HG02938 (cell line): ENCODE measurements around the gene MEMO1.
"Not testable (repeated sequence)": the region's sequence is repeated elsewhere in the genome, so short reads cannot be mapped to it uniquely, and the experiment has no call there.

Experiments
- ATAC-seq: cut with Tn5 transposase; IDR thresholded peaks from one replicate; pipeline ENCODE4 v1.9.1; 2021; ENCODE audit warnings: mild to moderate bottlenecking, moderate library complexity; ENCODE audit not compliant: unreplicated experiment

Gene MEMO1

DNA sequence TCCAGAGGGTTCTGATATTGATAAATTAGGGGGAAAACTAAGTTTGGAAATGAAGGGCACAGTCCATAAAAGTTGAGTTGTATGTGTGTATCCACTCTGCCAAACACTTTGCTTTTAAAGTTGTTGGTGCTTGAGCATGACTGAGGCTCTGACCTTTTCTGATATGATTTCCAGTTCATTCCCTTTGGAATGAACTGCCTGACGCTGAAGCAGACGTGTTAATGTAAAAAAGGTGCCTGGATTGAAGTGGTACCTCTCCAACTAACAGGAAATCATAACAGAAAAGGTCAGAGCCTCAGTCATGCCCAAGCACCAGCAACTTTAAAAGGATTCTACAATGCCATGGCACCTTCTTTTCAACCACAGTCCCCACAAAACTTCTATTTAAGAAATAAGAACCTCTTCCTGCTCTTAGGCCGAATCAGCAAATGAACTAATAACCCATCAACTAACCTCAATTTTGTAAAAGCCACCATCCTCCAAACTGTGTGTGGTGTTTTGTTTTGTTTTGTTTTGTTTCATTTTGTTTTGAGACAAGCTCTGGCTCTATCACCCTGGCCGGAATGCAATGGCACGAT lies 52.6 kb downstream of the MEMO1 start:
- ATAC-seq: no peak

DNA sequence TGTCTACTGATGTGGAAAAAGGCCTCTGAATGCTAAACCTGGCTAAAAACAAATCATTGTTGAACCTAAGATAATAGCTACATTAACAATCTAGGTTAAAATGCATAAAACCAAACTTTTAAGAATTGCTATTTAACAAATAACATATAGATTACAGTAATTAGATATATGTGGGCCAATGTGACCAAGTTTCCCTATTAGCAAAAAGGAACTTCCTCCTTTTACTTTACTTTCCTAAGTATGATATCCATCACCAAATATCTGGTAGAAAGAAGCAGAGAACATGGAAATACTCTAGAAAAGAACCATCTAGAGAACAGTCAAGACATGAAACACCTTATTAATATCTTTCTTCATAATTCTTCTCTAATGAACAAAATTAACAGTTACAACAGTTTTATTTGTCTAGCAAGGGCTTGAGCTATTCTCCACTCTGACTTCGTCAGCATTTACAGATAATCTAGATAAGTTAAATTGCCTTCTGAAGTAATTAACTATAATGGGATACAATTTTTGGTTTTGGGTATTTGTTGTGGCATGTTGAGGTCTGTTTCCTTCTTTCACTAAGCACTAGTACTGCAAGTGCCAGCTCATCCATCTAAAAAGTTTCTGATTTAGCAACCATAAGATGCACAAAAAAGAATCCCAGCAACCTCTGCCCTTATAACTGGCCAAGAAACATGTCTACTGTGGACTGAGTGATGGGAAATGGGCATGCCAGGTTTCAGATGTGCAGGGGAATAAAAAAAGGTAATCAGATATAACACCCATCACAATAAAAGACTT lies 53.3 kb downstream of the MEMO1 start:
- no peak for ATAC-seq

DNA sequence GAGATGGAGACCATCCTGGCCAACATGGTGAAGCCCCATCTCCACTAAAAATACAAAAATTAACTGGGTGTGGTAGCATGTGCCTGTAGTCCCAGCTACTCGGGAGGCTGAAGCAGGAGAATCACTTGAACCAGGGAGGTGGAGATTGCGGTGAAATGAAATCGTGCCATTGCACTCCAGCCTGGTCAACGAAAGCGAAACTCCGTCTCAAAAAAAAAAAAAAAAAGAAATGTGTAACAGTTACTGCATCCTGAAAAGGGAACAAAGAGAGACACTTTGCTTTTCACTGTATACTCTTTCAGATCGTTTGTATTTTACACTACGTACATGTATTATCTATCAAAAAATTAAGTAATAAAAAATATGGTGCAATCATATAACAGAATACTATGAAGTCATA lies 53.9 kb downstream of the MEMO1 start:
- ATAC-seq: not testable (repeated sequence)

DNA sequence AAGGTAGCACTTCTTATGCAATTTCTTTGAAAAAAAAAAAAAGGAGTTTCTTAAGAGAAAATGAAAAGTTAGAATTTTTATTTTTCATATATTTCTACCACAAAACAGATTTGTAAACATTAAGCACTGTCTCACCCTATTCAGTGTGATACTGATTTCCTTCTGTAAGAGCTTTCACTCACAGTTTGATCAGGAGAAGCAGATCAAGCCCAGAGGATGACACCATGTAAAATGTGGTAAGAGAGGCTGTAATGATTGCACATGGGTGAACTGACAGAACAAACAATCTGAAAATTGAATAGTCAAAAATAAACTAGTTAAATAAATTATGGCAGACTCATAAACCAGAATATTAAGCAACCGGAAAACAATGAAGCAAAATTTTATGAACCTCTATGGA lies 54.5 kb downstream of the MEMO1 start:
- no peak for ATAC-seq

DNA sequence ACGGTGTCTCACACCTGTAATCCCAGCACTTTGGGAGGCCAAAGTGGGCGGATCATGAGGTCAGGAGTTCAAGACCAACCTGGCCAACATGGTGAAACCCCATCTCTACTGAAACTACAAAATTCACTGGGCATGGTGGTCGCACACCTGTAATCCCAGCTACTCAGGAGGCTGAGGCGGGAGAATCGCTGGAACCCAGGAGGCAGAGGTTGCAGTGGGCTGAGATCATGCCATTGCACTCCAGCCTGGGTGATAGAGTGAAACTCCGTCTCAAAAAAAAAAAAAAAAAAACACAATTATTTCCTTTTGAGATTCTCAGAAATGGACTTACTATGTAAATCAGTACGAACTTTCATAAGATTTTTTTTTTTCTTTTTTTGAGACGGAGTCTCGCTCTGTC lies 57.7 kb downstream of the MEMO1 start:
- not testable (repeated sequence) for ATAC-seq

DNA sequence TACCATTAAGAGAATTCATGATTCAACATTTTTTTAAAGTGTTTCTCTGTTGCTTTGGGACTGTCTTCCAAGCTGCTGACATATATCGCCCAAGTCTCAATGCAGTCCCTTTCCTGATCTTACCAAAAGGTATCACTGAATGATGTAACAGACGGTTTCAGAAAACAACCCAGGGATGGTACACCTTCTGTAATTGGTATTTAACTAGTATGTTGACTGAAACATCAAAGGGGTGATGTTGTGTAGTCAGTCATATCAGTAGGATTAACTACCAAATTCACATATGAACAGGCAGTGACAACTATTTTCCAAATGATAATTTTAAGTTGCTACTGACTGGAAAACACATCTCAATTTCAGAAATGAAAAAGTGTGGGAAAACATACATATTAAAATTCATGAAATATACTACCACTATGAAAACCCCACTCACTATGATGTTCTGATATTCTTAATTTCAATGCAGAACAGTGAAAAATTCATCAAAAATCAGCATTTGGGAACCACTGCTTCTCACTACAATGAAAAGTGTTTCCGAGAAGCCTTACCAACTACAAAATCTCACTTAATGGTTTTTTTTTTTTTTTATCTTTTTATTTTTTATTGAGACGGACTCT lies 59.8 kb downstream of the MEMO1 start:
- ATAC-seq: no peak

DNA sequence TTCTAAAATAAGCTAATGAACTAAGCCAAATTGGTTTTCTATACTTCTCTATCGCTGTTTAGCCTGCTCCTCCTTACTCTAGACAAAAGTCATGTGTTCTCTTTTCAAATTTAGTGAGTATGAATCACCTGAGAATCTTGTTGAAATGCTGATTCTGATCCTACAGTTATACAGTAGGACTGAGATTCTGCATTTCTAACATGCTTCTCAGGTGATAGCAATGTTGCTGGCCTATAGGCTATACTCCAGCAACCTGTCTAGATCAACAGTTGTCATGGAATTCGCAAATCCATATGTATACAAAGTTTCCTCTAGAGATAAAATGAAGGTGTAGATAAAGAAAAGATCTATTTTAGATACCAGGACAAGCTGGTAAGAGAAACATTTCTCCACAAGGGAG lies 62.9 kb downstream of the MEMO1 start:
- ATAC-seq: no peak

DNA sequence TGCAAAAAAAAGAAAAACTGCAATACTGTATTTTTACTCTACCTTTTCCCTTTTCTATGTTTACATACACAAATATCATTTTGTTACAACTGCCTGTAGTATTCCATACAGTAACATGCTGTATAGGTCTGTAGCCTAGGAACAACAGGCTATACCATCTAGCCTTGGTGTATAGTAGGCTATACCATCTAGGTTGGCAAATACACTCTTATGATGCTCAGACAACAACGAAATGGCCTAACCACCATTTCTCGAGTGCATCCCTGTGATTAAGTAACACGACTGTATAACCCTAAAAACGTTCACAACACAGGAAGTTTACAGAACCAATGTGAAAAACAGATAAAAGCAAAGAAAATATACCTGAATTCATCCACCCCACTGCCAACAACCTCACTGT lies 64.0 kb downstream of the MEMO1 start:
- no peak for ATAC-seq

DNA sequence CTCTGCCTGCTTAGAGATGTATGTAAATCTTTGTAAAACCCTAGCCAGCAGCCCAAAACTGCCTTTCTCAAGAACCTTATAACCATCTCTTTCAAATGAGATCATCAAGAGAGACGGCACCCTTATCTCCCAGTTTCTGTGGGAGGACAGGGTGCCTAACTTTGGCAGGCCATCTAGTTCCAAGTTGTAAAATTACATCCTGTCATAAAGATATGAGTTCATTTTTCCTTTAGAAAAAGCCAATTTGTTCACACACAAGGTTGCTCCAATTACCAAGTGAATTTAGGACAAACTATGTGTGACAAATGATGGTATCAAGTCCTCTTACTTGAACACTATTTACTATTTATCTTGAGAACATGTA lies 65.3 kb downstream of the MEMO1 start:
- no peak for ATAC-seq

DNA sequence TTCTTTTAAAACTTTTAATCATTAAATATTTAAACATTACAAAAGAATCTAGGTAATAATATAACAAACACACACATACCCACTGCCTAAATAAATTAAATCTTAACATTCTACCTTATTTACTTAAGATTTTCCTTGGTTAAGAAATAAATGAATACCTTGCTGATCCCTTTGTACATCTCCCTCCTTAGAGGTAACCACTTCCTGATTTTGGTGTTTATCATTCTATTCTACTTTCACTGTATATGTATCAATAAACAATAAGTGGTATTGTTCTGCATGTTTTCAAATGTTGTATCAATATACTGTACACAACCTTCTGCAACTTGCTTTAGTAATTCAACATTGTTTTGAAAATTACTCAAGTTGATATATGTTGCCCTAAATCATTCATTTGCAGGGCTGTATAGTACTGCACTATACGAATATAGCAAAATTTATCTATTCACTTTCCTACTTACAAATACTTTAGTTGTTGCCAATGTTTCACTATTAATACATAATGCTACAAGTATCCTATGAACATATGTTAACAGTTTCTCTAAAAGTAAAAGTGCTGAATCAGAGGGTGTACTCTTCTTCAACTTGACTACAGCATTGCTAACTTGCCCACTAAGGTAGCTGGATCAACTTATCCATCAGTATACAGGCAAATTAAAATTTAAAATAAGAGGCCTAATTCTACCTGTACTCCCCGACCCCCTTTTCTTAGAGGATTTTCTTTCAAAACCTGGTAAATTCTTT lies 65.8 kb downstream of the MEMO1 start:
- ATAC-seq: no peak

DNA sequence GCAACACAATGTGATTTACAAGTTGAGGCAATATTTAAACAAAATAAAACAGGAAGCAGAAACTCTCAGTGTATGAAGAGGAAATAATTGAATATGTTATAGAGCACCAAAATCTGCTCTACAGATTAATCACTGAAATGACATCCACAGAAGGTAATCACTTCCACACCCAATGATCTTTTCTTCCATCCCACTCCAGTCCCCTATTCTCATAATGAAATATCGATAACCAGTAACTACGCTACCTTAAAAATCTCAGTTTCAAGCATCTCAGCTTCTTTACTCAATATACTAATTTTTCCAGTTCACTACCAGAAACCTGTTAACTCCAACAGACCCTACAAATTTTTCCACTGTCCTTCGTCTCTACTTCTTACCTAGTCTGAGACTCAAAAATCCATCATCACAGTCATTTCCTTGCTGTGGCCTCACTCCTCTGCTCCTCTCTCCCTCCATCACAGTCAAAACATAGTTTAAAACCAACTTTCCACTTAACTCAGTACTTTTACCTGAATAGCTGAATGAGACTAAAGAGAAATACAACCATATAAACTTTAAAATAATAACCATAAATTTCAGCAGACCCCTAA lies 67.1 kb downstream of the MEMO1 start:
- ATAC-seq: no peak

DNA sequence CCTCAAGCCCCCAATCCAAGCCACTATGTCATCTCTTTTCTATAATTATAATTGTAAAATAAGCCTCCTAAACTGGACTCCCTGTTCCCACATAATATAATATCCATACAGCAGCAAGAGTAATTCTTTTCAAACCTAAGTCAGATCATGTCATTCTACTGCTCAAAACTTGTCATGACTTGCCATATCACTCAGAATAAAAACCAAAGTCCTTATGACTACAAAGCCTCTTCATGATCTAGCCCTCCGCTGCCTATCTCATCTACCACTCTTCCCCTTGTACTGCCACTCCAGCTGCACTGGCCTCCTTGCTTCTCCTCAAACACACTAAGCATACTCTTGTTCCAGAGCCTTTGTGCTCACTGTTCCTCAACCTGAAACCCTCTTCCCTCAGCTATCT lies 69.9 kb downstream of the MEMO1 start:
- no peak for ATAC-seq

DNA sequence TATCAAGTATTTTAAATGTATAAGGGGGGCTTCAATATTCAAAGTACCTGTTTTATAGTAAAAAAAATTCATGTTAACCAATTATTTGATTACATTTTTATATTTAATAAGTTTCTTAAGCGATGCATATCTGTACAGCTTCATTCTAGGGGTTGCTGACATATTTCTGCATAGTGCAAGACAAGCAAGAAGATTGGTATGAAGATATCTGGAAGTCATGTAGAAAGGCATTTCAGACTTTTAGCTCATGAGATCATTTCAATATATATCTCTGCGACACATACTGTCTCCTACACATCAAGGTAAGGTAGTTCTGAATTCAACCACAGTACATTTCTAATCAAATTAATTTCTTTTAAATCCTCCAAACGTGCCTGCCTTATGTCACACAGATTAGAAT lies 73.1 kb downstream of the MEMO1 start:
- ATAC-seq: no peak

DNA sequence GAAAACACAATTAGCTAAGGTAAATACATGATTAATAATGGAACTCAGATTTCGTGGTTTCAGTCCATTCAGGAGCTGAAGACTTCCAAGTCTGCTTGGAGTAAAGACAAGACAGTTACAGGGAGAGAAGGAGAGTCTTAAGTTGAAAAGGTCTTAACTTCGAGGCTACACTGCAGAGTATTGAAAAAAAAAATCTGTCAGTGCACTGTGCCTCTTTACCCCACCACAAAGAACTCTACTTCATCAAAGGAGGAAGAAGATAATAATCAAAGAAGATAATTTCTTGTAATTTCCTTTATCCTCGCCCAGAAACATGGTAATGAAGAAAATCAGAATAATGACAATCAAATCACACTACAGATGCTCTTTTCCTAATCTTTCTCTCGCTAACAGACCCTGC lies 75.4 kb downstream of the MEMO1 start:
- ATAC-seq: no peak

DNA sequence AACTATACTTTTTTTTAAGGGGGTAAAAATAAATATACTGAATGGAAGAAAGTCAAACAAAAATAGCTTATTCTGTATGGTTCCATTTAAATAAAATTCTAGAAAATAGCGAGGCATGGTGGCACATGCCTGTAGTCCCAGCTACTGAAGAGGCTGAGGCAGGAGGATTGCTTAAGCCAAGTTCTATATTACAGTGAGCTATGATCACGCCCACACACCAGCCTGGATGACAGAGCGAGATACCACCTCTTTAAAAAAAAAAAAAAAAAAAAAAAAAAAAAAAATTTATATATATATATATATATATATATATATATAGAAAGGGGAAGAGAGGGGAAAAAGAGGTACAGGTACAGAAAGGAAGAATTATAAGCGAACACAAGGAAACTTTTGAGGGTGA lies 77.7 kb downstream of the MEMO1 start:
- ATAC-seq: no peak

DNA sequence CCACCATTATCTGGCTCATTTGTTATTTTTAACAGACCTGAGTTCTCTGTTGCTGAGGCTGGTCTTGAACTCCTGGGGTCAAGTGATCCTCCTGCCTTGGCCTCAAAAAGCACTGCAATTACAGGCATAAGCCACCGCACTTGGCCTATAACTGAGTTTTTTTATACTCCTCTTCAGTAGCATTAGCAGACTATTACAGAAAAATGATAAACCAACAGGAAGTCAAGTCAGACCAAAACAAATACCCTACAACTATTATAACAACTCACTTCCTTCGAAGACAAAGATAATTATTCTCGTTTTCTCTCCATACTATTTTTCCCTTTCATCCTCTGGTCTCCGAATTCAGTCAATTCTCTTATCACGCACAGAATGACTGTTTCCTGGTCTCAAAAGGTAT lies 78.2 kb downstream of the MEMO1 start:
- no peak for ATAC-seq

DNA sequence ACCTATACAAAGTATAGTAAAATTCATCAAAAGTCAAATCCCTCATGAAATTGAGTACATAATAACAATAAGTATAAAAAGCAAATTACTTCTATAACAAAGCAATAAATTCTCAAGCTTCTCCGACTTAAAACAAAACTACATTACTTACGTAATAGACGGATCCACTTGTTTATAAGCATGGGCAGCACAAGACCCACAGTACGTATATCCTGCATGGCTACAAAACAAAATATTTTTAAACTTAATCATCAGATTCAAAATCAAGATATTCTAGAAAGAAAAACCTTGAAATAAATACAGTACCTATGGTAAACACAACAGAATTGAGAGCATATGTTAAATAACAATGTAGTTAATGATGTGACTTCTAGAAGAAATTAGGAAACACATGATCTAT lies 78.9 kb downstream of the MEMO1 start:
- no peak for ATAC-seq

DNA sequence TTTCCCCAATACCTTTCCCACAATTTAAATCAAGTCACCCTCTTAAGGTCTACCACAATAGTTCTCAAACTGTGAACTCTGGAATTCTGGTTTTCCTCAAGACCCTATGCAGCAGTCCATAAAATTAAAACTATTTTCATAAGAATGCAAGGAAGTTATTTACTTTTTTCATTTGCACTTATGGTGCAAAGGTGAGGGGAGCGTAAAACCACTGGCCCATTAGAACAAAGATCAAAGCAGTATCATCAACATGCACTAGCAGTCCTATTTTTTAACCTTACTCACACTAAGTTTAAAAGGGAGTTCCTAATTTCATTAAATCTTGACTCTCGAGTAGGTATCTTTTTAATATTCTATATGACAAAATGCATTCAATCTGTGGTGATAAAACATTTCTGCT lies 85.3 kb downstream of the MEMO1 start:
- ATAC-seq: no peak

DNA sequence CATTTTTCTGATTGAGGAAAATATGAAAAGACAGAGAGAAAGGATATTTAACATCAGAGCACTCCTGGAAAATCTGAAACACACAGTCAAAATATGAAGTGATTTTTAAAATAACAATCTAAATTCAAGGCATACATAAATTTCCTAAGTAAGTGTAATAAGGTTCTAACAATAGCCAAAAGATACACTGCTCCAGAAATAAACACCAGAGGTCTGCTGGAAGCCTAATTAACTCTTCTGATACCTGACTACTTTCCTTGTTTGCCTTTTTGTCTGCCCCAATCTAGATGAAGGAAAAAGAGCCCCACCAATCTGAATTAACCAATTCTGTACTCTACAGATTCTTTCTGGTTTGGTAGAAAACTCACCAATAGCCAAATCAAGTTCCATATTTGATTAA lies 87.1 kb downstream of the MEMO1 start:
- ATAC-seq: no peak

DNA sequence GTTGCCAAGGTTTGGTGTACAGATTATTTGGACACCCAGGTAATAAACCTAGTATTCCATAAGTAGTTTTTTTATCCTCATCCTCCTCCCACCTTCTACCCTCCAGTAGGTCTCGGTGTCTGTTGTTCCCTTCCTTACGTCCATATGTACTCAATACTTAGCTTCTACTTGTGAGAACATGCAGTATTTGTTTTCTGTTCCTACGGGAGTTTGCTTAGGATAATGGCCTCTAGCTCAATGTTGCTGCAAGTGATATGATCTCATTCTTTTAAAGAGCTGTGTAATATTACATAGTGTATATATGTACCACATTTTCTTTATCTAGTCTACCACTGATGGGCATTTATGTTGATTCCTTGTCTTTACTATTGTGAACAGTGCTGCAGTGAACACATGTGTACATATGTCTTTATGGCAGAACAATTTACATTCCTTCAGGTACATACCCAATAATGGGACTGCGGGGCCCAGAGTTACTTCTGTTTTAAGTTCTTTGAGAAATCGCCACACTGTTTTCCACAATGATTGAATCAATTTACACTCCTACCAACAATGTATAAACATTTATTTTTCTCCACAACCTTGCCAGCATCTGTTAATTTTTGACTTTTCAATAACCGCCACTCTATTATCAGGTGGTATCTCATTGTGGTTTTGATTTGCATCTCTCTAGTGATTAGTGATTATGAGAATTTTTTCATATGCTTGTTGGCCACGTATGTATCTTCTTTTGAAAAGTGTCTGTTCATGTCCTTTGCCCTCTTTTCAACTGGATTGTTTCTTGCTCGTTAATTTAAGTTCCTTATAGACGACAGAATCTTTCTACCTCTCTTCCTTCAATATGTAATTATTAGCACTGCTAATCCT lies 88.0 kb downstream of the MEMO1 start:
- peak; percentile 70 for ATAC-seq

DNA sequence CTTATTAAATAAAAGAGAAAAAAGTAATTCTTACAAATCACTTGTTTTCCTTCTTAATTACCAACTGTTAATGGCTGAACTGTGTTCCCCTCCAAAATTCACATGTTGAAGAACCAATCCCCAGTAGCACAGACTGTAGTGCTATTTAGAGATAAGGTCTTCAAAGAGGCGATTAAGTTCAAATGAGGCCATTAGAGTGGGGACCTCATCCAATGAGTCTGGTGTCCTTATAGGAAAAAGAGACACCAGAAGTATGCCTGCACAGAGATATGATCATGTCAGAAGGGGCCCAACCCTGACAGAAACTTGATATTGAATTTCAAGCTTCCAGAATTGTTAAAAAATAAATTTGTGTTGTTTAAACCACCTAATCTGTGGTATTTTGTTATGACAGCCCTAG lies 89.8 kb downstream of the MEMO1 start:
- ATAC-seq: no peak
